Measurements from ENCODE around the gene ARHGAP15. TPM values are rescaled to one million over a fixed set of nuclear protein-coding genes. Genes with fewer than 3 reads are reported as not detected.

Gene ARHGAP15
- total RNA-seq, 1 experiment from 2014 or later = 0.42 TPM

DNA sequence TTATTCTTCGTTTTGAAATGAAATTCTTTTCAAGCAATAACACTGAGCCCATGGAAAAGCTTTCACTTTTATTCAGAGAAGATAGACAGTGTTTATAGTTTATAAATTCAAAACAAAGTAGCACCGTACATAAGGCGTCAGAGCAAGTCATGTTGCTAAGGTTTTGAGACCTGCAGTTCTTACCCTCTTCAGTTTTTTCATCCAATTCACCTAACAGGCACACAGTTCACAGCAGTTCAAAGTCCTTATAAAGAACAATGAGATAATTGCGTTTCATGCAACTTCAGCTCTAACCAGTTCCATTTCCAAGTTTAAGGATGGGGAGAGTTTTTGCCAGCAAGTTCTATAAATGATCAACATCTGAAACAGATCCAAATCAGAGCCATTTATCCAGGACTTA lies 96.7 kb downstream of the ARHGAP15 start (continued):
- TF ChIP-seq REST (IDR thresholded peaks at IDR 0.05; ENCODE audit: low read depth) (no peak), TCF7L2 (IDR thresholded peaks at IDR 0.05; ENCODE audit: borderline replicate concordance, extremely low read depth, insufficient read depth, insufficient read length) (no peak)

- intact Hi-C loops (cut with micrococcal nuclease) = no loop called here
- H3K36me3 ChIP-seq (ENCODE audit: control insufficient read depth in 1 of 2, insufficient read depth in 2 of 2, low read length in 2 of 2) = no peaks in the 10 kb centered on the region
- ATAC-seq (no peak), DNase-seq (ENCODE audit: low read depth, low spot score) (no peak)
- H3K27ac ChIP-seq (ENCODE audit: low read depth, low read length) = no peak overlapping the region
- H3K4me1 ChIP-seq (ENCODE audit: control insufficient read depth in 1 of 2, insufficient read depth in 2 of 2, low read length in 2 of 2) = no peaks in the 10 kb centered on the region
- H3K79me2 ChIP-seq (ENCODE audit: insufficient read depth, low read length) = no peaks in the 10 kb centered on the region
- H3K27me3 ChIP-seq (ENCODE audit: insufficient read depth, low read length) = peaks cover 5% of the 10 kb centered on the region; the same call in 1 of the 2 replicates
- H2AFZ ChIP-seq (ENCODE audit: low read depth, low read length, poor library complexity, severe bottlenecking) = no peak overlapping the region
- no TSS peak for BruUV-seq (replicated peaks)
- H3K9ac ChIP-seq (ENCODE audit: low read length) = no peak overlapping the region
- ChIA-PET CTCF (no interaction called here), RAD21 (ENCODE audit: low non-redundant PET in 1 of 2, low total read pairs in 2 of 2, uncharacterized antibody in 2 of 2, unreplicated experiment in 2 of 2) (no interaction called here), POLR2A (no interaction called here)
- no peak overlapping the region for H3K4me3 ChIP-seq (replicated peaks in 1 of 2; ENCODE audit: low read depth in 1 of 2, low read length in 2 of 2)
- H3K4me2 ChIP-seq (ENCODE audit: low read length) = no peak overlapping the region
- H3K9me2 ChIP-seq (ENCODE audit: insufficient read depth) = no peaks in the 10 kb centered on the region
- H3K9me3 ChIP-seq (ENCODE audit: control insufficient read depth in 1 of 2, insufficient read depth in 1 of 2, low read depth in 1 of 2, low read length in 2 of 2) = no peaks in the 10 kb centered on the region
- H4K20me1 ChIP-seq (ENCODE audit: insufficient read depth) = no peaks in the 10 kb centered on the region
- no peak for TF ChIP-seq ZBTB33 (IDR thresholded peaks at IDR 0.05; ENCODE audit: extremely low read depth, insufficient replicate concordance, low read length)
- TF ChIP-seq, protein P1, sequence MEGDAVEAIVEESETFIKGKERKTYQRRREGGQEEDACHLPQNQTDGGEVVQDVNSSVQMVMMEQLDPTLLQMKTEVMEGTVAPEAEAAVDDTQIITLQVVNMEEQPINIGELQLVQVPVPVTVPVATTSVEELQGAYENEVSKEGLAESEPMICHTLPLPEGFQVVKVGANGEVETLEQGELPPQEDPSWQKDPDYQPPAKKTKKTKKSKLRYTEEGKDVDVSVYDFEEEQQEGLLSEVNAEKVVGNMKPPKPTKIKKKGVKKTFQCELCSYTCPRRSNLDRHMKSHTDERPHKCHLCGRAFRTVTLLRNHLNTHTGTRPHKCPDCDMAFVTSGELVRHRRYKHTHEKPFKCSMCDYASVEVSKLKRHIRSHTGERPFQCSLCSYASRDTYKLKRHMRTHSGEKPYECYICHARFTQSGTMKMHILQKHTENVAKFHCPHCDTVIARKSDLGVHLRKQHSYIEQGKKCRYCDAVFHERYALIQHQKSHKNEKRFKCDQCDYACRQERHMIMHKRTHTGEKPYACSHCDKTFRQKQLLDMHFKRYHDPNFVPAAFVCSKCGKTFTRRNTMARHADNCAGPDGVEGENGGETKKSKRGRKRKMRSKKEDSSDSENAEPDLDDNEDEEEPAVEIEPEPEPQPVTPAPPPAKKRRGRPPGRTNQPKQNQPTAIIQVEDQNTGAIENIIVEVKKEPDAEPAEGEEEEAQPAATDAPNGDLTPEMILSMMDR (IDR thresholded peaks at IDR 0.05 in 2 of 3, conservative IDR thresholded peaks at IDR 0.05 in 1 of 3; ENCODE audit: borderline replicate concordance in 1 of 3, insufficient read depth in 1 of 3, low read depth in 2 of 3, low read length in 2 of 3) = no peak
- TF ChIP-seq ZNF274 (IDR thresholded peaks at IDR 0.05; ENCODE audit: low read depth, low read length) = no peak
- TF ChIP-seq SRF (IDR thresholded peaks at IDR 0.05; ENCODE audit: low read depth) = no peak
- TF ChIP-seq POLR2AphosphoS5 (IDR thresholded peaks at IDR 0.05; ENCODE audit: low read depth, low read length) = no peak
- no peak for TF ChIP-seq JUND (IDR thresholded peaks at IDR 0.05)
- no peak for TF ChIP-seq EZH2 (IDR thresholded peaks at IDR 0.05)
- TF ChIP-seq TCF7L2 (IDR thresholded peaks at IDR 0.05; ENCODE audit: borderline replicate concordance, extremely low read depth, insufficient read depth, insufficient read length) = no peak
- TF ChIP-seq CBX3 (IDR thresholded peaks at IDR 0.05; ENCODE audit: low read depth) = no peak
- no peak for TF ChIP-seq SP1 (IDR thresholded peaks at IDR 0.05; ENCODE audit: low read depth)
- TF ChIP-seq POLR2A (IDR thresholded peaks at IDR 0.05; ENCODE audit: borderline replicate concordance, extremely low read depth, insufficient read depth, insufficient read length) = no peak
- TF ChIP-seq SIN3A (IDR thresholded peaks at IDR 0.05; ENCODE audit: low read depth) = no peak
- no peak for TF ChIP-seq ATF3 (IDR thresholded peaks at IDR 0.05)
- no peak for TF ChIP-seq RAD21 (IDR thresholded peaks at IDR 0.05; ENCODE audit: low read depth)
- TF ChIP-seq EGR1 (IDR thresholded peaks at IDR 0.05; ENCODE audit: low read depth) = no peak
- TF ChIP-seq CEBPB (IDR thresholded peaks at IDR 0.05; ENCODE audit: low read depth) = no peak
- TF ChIP-seq EZH2phosphoT487 (IDR thresholded peaks at IDR 0.05; ENCODE audit: borderline replicate concordance) = no peak
Observed at GRCh38 chr2:143226714-143227541, 97.7 kb downstream of the ARHGAP15 start.
